ENCODE results near the gene OXNAD1.

Gene OXNAD1

DNA sequence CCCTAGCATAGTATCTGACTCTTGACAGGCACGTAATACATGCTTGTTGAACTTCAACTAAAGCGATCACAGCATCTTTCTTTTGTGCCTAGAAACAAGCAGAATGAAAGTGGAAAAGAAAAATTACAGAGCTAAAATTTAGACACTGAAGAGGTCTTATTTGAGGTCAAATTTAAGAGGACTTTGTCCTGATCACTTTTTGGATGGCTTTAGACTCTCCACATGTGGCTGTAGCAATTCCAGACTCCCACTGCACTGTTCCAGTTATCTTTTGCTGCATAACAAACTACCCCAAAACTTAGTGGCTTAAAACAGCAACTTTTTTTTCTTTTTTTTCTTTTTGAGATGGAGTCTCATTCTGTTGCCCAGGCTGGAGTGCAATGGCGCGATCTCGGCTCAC is 23.8 kb upstream of the OXNAD1 start:
- peaks cover 27% of the 10 kb centered on the region for H3K4me1 Mint-ChIP-seq
- TF ChIP-seq, protein P1, sequence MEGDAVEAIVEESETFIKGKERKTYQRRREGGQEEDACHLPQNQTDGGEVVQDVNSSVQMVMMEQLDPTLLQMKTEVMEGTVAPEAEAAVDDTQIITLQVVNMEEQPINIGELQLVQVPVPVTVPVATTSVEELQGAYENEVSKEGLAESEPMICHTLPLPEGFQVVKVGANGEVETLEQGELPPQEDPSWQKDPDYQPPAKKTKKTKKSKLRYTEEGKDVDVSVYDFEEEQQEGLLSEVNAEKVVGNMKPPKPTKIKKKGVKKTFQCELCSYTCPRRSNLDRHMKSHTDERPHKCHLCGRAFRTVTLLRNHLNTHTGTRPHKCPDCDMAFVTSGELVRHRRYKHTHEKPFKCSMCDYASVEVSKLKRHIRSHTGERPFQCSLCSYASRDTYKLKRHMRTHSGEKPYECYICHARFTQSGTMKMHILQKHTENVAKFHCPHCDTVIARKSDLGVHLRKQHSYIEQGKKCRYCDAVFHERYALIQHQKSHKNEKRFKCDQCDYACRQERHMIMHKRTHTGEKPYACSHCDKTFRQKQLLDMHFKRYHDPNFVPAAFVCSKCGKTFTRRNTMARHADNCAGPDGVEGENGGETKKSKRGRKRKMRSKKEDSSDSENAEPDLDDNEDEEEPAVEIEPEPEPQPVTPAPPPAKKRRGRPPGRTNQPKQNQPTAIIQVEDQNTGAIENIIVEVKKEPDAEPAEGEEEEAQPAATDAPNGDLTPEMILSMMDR (IDR thresholded peaks at IDR 0.05): no peak
- H3K27ac Mint-ChIP-seq: no peak overlapping the region
- no peaks in the 10 kb centered on the region for H3K9me3 Mint-ChIP-seq
- no peak for DNase-seq
- no peak overlapping the region for H3K4me3 Mint-ChIP-seq
- H3K27me3 Mint-ChIP-seq (ENCODE audit: low read depth, poor library complexity): no peaks in the 10 kb centered on the region
- no peaks in the 10 kb centered on the region for H3K36me3 Mint-ChIP-seq (ENCODE audit: low read depth)

DNA sequence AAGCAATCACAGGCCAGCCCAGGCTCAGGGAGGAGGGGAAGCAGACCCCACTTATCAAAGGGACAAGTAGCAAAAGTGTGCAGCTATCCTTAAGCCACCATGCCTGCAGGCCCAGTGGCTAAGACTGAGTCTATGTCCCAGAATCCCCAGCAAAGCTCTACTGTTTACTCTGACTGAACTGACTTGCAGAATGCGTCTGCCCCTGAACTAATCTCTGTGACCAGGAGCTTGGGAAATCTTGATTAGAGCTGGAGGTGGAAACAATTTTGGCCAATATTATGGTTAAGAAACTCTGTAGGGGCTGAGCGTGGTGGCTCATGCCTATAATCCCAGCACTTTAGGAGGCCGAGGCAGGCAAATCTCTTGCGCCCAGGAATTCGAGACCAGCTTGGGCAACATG is 22.8 kb upstream of the OXNAD1 start:
- Mint-ChIP-seq H3K9me3 (no peaks in the 10 kb centered on the region), H3K36me3 (ENCODE audit: low read depth) (no peaks in the 10 kb centered on the region), H3K4me3 (no peak overlapping the region), H3K27me3 (ENCODE audit: low read depth, poor library complexity) (no peaks in the 10 kb centered on the region), H3K4me1 (peaks cover 30% of the 10 kb centered on the region), H3K27ac (no peak overlapping the region)
- TF ChIP-seq, protein P1 (IDR thresholded peaks at IDR 0.05): no peak
- DNase-seq: no peak

DNA sequence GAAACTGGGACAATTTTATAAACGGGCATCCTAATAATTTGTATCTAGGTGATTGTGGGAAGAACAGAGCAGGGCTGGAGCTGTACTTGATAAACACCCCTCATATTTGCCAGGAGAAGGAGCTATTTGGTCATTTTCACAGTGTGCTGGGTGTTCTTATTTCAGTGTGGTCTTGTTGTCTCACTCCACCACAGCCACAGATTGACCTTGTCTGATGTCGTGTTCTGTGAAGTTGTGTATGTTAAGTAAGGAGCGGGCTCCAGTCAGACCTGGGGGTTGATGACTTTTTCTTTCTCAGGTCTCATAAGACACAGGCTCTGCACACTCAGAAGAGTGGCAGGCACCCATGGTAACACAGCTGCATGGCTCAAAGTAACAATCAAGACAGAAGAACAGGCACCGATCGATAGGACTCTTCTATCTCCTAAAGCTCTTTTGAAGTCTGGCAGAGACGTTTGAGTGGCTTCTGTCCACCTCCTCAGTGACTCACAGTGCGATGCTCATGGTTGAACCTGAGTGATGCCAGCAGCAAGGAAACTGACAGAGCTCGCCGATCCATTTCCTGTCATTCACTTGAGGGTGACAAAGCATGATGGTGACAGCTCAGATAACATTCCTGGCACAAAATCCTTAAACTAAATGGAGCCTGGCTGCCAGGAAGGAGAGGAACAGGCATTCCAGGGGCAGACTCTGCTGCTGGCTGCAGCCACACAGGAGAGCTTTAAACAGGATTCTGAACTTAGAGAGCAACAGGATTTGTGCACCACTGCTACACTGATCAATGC is 21.1 kb upstream of the OXNAD1 start:
- Mint-ChIP-seq H3K27ac (no peak overlapping the region), H3K27me3 (ENCODE audit: low read depth, poor library complexity) (peaks cover 2% of the 10 kb centered on the region), H3K4me3 (no peak overlapping the region), H3K36me3 (ENCODE audit: low read depth) (no peaks in the 10 kb centered on the region), H3K9me3 (no peaks in the 10 kb centered on the region), H3K4me1 (peaks cover 41% of the 10 kb centered on the region)
- TF ChIP-seq, protein P1 (IDR thresholded peaks at IDR 0.05): no peak
- no peak for DNase-seq

DNA sequence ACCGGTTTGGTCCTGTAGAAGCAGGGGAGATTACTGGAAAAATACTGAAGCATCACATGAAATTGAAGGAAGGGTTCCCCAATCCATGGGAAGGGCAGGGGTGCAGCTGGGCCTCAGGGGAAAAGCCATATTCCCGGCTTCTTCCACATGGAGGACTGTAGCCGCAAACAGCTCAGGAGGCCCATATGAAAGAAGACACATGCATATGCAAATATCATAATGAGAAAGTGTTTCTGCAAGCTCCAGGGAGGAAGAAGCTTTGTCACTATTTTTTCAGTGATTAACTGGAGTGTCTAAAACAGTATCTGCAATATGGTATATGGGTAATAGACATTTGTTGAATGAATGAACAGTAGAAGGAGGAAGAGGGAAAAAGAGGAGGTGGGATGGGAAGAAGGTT is 19.4 kb upstream of the OXNAD1 start:
- H3K4me3 Mint-ChIP-seq: no peak overlapping the region
- H3K27me3 Mint-ChIP-seq (ENCODE audit: low read depth, poor library complexity): peaks cover 3% of the 10 kb centered on the region
- no peaks in the 10 kb centered on the region for H3K9me3 Mint-ChIP-seq
- H3K27ac Mint-ChIP-seq: peak overlapping the region; percentile 49
- TF ChIP-seq, protein P1 (IDR thresholded peaks at IDR 0.05): no peak
- H3K36me3 Mint-ChIP-seq (ENCODE audit: low read depth): no peaks in the 10 kb centered on the region
- DNase-seq: no peak
- peaks cover 30% of the 10 kb centered on the region for H3K4me1 Mint-ChIP-seq

DNA sequence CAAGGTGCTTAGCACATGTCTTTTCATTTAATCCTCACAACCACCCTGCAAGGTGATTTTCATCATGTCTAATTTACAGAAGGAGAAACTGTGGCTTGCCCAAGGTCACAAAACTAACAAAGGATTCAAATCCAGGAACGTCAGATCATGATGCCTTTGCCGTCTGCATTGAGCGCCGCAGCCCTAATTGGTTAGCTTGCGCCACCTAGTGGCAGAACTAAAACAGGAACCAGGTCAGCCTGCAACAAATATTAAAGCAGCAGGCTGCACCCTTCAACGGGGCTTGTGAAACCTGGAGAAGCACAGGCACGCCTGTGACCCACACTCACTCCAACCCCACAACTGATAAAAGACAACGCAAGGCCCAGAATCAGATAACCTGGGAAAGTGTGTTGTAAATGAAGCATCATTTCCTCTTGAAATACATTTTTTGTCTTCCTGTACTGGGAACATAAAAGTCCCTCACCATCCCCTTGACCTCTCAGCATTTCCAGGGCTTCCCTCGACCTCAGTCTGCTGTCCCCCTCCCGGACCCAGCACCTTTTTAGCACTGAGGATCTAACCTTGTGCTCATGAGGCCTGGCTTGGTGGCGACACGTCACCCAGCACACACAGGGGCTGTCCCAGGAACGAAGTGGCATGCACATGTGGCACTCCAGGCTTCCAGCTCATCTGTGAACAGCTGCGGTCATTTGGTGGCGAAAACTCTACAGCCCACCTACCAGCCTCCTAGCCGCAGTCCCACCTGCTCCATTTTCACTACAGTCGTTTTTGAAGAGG is 17.5 kb upstream of the OXNAD1 start:
- no peak overlapping the region for H3K27ac Mint-ChIP-seq
- no peaks in the 10 kb centered on the region for H3K36me3 Mint-ChIP-seq (ENCODE audit: low read depth)

More for the DNA sequence above, 17.5 kb upstream of the OXNAD1 start:
- Mint-ChIP-seq H3K4me1 (peaks cover 30% of the 10 kb centered on the region), H3K27me3 (ENCODE audit: low read depth, poor library complexity) (peaks cover 7% of the 10 kb centered on the region), H3K4me3 (no peak overlapping the region), H3K9me3 (no peaks in the 10 kb centered on the region)
- peak; percentile 83 for DNase-seq
- TF ChIP-seq, protein P1 (IDR thresholded peaks at IDR 0.05): peak; percentile 95

Measured in nephron progenitor cell (in vitro differentiated cells).